HG03378 (cell line): ENCODE measurements around the gene THAP12.
"Not testable (repeated sequence)": the region's sequence is repeated elsewhere in the genome, so short reads cannot be mapped to it uniquely, and the experiment has no call there.

Source experiments
- ATAC-seq: cut with Tn5 transposase; IDR thresholded peaks from one replicate; pipeline ENCODE4 v1.9.1; 2021; ENCODE audit warnings: mild to moderate bottlenecking, moderate library complexity; ENCODE audit not compliant: unreplicated experiment

Gene THAP12, protein sequence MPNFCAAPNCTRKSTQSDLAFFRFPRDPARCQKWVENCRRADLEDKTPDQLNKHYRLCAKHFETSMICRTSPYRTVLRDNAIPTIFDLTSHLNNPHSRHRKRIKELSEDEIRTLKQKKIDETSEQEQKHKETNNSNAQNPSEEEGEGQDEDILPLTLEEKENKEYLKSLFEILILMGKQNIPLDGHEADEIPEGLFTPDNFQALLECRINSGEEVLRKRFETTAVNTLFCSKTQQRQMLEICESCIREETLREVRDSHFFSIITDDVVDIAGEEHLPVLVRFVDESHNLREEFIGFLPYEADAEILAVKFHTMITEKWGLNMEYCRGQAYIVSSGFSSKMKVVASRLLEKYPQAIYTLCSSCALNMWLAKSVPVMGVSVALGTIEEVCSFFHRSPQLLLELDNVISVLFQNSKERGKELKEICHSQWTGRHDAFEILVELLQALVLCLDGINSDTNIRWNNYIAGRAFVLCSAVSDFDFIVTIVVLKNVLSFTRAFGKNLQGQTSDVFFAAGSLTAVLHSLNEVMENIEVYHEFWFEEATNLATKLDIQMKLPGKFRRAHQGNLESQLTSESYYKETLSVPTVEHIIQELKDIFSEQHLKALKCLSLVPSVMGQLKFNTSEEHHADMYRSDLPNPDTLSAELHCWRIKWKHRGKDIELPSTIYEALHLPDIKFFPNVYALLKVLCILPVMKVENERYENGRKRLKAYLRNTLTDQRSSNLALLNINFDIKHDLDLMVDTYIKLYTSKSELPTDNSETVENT

DNA sequence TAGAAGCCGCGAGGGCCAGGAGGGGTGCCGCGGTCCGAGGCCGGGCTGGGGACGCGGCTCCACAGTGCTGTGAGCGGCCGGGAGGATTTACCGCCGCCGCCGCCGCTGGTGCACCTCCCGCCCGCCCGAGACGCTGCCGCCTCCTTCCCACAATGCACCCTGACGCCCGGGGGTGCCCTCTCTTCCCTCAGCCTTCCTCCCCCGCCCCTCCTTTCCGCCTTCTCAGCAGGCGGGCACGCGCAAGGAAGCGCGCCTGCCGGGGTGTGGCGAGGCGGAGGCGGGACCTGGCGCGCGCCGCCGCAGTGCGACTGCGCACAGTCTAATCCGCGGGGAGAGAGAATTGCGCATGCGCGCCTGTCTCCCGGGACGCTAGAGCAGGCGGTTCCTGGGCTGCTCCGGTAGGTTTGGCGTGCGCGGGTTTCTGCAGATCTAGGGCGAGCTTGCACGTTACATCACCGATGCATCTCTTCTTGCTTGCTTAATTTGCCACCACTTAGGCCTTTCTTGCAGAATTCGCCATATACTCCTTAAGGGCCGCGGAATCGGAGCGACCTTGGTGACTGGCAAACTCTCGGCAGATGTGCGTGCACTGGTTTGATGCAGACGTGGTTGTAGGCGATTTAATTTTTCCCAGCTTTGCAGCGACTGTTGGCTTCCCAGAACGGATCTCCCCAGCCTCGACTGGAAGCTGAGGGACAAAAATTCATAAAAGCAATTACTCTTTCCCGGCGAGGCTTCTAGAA is at the start of gene THAP12, which contains the start of gene GVQW3:
Gene THAP12 (minus strand): TSS at position 156 of the 743 bp plus-strand sequence. CDS start 296 bp downstream, outside the sequence.
Gene GVQW3 (plus strand): TSS at position 347 of the 743 bp plus-strand sequence. CDS start 506 bp downstream, outside the sequence.
- peak; percentile 63 for ATAC-seq

DNA sequence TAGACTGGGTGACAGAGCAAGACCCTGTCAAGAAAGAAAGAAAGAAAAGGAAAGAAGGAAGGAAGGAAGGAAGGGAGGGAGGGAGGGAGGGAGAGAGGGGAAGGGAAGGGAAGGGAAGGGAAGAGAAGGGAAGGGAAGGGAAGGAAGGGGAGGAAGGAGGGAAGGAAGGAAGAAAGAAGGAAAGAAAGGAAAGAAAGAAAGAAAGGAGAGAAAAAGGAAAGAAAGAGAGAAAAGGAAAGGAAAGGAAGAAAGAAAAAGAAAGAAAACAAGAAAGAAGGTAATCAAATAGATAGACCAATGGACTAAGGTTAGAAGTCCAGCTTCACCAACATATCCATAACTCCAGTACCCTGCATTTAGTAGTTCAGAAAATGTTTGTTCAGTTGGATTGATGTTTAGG is 45.7 kb upstream of the THAP12 start:
- ATAC-seq = no peak

DNA sequence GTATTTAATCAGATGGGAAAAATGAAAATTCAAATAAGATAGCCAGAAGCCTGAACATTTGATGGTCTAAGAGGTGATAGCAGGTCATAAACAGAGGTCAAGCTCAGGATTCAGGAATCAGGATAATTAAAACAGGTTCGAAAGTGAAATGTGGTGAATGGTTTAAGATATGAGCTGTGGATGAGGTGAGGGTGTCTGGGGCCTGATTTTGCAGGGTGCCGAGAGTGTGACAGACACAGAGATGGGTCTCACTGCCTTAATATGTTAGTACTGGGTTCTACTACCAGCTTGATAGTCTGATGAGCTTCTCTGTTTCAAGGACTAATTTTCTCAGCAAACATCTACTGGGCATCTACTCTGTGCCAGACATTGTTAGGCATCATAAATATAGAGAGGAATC is 44.0 kb upstream of the THAP12 start:
- no peak for ATAC-seq

DNA sequence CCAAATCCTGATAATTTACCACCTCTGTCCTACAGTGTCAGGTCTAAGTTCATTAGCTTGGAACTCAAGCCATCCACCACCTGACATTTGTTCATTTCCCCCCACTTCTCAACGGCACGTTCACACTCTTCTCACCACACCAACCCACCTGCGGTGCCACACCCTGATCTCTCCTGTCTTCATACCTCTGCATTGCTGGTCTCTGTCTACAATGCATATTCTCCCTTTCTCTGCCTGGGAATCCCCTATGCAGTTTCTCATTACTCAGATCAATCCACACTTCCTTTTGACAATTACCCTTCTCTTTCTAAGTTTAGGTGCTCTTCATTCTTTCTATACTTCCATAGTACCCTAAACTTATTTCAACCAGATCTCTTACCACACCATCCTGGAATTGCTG is 43.4 kb upstream of the THAP12 start:
- ATAC-seq = peak; percentile 64

DNA sequence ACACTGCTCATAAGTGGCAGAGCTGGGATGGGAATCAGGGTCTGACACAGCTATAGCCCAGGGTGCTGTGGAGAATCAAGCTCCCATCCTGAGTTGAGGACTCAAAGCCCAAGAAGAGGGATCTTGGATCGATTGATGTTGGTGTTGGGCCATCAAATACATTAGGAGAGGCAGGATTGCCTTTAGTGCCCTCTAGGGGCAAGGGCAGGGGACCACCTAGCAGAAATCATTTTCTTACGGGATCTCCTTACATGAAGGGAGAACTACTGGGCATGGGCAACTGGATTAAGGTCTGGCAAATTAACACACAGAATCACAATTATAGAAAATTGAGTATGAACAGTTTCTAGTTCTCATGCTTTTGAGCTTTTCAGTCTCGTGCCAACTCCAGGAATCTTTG is 39.0 kb upstream of the THAP12 start:
- no peak for ATAC-seq

DNA sequence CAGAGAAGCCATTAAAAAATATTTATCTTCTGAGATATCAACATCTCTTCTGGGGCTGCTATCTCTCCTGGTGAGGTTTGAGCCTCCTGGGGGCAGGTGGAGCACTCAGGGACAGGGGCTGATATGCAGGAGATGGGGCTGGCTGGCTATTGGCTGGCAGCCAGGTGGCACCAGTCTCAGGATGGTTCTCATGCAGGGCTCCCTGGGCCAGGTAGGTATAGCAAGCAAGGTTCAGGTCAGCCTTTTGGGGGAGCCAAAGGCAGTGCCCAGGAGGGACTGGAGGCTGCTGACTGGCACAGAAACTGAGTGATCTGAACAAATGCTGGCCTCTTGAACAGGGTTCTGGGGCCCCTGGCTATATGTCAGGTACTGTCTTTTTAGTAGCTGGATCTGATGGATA is 34.1 kb upstream of the THAP12 start:
- no peak for ATAC-seq

DNA sequence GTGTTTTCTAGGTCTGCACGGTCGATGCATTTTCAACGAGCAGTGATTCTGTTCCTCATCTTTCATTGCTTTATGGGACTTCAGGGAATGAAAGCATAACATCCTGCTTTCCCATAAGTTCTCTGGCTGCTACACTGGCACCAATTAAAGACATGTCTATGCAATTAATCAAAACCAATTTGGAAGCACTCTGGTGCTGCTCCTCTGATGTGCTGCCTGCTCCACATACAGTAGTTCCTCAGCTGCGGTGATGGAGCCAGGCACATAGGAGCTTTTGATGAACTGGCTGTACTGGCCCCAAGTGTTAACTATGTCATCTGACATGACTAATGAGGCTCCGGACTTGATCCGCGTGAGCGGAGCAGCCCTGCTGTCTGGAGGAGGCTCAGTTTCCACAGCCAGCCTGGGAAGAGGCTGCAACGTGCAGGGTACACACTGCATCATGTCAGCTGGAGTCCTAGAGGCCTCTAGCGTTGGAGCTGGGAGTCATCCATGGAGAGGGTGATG is 30.0 kb upstream of the THAP12 start:
- ATAC-seq = no peak

DNA sequence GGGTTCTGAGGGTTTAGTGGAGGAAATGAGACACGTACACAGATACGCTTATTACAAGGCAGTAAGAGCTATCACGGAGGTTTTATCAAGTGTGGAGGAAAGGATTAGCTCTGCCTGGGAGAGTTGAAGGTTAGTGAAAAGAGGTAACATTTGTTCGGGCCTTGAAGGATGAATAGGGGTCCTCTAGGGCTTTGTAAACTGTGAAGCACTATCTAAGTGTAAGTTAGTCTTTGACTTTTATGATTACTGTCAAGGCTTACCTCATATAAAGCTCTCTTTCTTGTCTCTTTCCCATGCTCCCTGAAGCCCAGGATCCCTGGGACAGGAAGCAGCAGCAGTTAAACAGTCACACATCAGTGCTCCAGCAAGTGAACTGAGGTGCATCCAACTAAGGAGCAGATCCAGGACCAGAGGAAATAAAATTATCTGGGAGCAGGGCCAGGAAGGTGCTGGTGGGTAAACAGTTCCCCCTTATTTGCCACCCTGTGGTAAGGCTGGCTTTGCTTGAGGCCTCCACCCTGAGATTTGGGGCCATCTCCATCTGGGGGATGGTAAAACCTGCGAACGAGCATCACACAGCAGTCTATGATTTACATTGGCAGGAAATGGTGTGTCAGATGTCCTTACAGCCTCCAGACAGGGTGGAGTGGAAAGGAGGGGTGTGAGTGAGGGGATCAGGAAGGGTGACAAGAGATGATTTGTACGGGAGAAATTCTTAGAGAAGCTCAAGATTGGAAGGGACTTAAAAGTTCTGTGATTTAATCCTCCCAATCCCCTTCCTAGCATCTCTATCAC is 27.4 kb upstream of the THAP12 start:
- ATAC-seq = no peak

DNA sequence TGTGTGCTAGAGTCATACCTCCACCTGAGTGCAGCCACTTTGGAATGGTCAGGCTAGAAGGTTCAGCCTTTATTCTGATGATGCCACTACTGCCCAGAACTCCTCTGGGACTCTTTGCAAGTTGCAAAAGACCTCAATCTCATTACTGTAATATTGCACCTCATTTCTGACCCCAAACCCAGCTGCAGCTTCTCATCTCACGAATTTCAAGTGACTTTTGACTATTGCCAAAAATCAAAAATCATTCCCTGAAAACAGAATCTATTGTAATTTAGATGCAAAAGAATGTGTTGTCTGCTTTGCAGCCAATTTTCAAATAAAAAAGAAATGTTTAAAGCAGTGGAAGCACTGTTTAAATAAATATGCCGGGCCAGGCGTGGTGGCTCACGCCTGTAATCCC is 25.4 kb upstream of the THAP12 start:
- ATAC-seq = no peak

DNA sequence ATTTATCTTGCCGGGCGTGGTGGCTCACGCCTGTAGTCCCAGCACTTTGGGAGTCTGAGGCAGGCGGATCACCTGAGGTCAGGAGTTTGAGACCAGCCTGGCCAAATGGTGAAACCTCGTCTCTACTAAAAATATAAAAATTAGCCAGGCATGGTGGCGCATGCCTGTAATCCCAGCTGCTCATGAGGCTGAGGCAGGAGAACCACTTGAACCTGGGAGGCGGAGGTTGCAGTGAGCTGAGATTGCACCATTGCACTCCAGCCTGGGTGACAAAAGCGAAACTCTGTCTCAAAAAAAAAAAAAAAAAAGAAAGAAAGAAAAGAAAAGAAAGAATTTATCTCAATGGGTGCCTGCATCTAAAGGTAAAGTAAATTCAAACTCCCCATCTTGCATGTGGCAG is 20.6 kb upstream of the THAP12 start:
- ATAC-seq = not testable (repeated sequence)

DNA sequence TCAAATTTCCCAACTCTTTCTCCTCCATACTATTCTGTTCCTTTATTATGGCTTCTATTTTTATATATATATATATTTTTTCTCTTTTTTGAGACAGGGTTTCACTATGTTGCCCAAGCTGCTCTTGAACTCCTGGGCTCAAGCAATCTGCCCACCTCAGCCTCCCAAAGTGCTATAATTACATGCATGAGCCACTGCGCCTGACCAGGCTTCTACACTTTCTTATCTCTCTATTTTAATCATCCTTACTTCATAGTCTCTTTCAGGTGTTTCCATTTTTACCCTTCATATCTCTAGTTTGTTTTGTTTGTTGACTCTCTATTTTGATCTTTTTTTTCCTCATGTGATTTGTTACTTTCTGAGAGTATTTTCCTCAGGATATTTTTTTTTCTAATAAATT is 20.0 kb upstream of the THAP12 start:
- ATAC-seq = no peak

DNA sequence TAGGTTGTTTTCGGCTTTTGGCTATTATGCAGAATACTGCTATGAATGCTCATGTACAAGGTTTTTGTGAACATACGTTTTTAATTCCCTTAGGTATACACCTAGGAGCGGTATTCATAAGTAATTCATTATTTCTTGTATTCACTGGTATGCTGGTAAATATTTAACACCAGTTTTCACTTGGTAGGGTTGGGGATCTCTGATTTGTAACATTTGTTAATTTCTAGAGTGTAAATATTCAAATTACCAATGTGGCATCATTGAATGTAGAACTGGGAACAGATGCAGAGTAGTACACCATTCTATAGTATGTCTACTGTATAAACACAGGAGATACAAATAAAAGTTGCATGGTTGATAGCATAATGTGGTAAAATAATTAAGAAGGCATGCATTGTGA is 16.5 kb upstream of the THAP12 start:
- ATAC-seq = peak; percentile 56

DNA sequence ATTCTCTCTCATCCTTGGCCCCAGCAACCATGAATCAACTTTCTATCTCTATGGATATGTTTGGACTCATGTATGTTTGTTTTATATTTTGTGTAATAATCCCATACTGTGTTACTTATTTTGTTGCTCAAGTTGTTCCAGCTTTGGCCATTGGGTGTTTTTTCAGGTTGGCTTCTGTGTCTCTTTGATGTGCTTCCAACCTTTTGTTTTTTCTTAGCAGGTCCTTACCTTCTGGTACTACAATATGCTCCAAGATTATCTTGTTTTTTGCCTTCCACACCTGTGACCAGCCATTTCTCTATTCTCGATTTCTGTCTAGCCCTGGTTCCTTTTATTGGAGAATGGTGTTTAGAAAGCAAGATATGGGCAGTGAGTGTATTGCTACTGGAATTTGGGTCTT is 14.4 kb upstream of the THAP12 start:
- no peak for ATAC-seq

DNA sequence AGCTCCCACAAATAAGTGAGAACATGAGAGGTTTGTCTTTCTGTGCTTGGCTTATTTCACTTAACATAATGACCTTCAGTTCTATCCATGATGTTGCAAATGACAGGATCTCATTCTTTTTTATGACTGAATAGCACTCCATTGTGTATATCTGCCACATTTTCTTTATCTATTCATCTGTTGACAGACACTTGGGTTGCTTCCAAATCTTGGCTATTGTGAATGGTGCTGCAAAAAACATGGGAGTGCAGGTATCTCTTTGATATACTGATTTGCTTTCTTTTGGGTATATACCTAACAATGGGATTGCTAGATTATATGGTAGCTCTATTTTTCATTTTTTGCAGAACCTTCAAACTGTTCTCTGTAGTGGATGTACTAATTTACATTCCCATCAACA is 13.5 kb upstream of the THAP12 start:
- ATAC-seq = no peak

DNA sequence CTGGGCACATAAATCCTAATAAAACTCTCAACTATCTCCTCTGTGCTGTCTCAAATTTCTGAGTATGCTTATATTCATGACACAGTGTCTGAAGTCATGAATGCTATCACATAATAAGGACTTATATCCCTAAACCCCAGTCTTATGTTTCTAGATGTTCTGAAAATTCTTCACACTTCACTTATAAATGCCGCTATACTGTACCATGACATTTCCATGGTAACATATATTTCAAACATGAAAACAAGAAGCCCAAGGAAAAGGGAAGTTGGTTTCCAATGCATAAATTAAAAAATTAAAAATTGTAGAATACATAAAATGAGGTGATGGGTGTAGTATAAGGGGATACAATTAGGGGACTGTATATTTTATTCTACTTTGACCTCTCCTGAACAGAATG is 11.9 kb upstream of the THAP12 start:
- no peak for ATAC-seq

DNA sequence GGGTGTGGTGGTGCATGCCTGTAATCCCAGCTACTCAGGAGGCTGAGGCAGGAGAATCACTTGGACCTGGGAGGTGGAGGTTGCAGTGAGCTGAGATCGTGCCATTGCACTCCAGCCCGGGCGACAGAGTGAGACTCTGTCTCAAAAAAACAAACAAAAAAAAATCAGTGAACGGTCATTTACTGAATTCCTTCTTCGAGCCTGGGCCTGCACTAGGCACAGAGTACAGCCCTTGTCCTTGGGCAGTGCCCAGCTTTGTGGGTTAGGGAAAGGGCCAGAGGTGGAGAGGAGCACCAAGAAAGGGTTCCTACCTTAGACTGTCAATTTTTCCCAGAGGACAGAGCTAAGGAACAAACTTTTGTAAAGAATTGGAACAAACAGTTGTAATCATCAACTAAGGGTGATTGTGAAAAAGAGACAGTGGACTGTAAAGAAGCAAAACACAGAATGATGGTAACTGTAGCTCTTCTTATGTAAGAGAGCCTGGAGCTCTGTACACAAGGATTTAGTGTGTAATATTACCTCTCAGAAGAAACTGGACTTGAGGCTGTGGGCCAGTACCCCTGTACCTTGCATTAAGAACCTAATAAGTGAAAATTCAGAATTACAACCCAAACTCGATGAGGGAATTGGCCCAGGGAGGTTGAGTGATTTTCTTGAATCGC is 11.0 kb upstream of the THAP12 start:
- ATAC-seq = no peak

DNA sequence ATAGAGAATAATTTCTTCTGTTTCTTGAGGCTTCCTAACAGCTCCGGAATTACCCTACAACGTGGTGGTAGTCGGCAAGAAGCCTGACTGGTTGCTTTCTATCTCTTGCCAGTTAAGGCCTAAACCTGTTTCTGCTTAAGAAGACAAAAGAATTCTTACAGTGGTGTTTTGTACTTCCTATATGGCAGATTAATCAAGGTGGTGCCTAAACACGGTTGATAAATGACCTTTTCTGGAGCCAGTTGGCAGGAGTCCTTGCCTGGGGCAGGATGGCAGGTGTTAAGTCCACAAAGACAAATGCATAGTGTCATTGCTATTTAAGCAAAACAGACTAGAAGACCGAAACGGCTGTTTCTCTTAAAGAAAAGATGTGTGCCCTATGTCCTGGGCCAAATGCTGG is 10.1 kb upstream of the THAP12 start:
- ATAC-seq = no peak

DNA sequence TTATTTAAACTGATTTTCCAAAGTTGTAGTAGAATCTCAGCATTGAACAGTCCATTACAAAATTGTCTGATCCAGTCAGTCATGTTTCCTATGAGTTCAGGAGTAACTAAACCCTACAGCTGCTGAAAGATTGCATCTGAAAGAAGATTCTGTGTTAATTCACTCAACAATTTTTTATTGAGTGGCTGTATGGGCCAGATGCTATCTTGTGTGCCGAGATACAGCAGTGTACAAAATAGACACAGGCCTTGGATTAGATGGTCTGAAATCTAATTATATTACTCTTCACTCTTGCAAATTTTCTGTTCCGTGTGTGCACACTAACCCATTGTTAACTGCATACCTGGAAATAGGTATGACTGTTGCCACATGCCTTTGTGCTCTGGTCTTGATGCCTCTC is 7.5 kb upstream of the THAP12 start:
- ATAC-seq = no peak

DNA sequence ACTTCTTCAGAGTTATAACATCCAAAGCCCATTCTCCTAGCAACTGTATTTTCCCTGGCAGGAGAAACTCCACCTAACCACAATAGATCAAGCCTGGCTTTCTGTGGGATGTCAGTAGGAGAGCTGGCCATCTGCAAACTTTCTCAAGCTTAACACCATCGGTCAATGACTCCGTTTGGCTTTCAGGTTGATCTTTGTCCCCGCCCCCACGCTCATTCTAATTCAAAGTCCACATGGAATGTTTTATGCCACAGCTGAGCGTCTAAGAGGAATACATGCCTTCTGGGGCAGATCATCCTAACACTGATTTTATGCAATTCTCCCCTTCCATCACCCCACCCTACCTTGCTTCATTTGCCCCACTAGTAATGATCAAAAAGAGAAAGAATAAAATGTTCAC is 5.0 kb upstream of the THAP12 start:
- no peak for ATAC-seq

DNA sequence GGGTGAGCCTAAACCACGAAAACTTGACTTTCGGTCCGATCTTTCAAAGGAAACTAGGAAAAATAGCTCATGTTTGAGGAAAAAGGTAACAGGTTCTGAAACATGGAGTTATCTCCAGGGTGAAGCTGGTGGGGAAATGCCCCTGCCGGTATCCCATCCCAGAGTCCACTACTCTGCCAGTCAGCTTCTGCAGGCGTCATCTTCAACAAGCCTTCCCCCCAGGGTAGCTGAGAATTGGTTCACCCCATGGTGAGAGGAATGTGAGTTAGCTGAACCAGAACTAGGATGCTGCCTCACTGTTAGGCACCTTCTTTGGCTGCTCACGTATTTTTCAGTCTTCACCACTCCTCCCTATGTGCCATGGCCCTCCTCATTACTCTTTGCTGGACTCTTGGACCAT is 1.3 kb upstream of the THAP12 start:
- no peak for ATAC-seq
